Astrocyte (in vitro differentiated cells and primary cell): ENCODE measurements around the gene SH2D3A. TPM values are rescaled to one million over a fixed set of nuclear protein-coding genes. Genes with fewer than 3 reads are reported as not detected.
A peak's percentile ranks its signal among the peaks of the same experiment; 100 is the strongest.

ENCODE experiments used
- DNase-seq: peaks from one replicate; pipeline ENCODE4 v3.0.0-alpha.2; 2010; ENCODE audit warnings: low read depth
- FAIRE-seq: peaks from 2 replicates; lab custom pipeline; 2011; peaks lifted over from hg19 to GRCh38; lab: Jason Lieb, UNC
- H2AFZ ChIP-seq: 2 replicates; pipeline ENCODE4 v1.6.0; 2012; ENCODE audit warnings: low read depth, low read length, inconsistent platforms
- H3K27ac ChIP-seq: 2 replicates; pipeline ENCODE4 v1.5.1; 2011; ENCODE audit warnings: low read depth, low read length, inconsistent platforms
- H3K27me3 ChIP-seq: 2 replicates; pipeline ENCODE4 v1.6.0; 2011; ENCODE audit warnings: low read length, inconsistent platforms; ENCODE audit not compliant: insufficient read depth
- H3K36me3 ChIP-seq: 2 replicates; pipeline ENCODE4 v1.5.1; 2011; ENCODE audit warnings: low read length, inconsistent platforms; ENCODE audit not compliant: insufficient read depth
- H3K4me1 ChIP-seq: 2 replicates; pipeline ENCODE4 v1.5.1; 2011; ENCODE audit warnings: low read length, inconsistent platforms; ENCODE audit not compliant: insufficient read depth
- H3K4me2 ChIP-seq: 2 replicates; pipeline ENCODE4 v1.6.0; 2012; ENCODE audit warnings: low read length, inconsistent platforms
- H3K4me3 ChIP-seq: 2 replicates; pipeline ENCODE4 v1.5.1; 2011; ENCODE audit warnings: low read depth, mild to moderate bottlenecking, low read length, inconsistent platforms; ENCODE audit not compliant: insufficient read depth
- H3K79me2 ChIP-seq: 2 replicates; pipeline ENCODE4 v1.6.0; 2012; ENCODE audit warnings: mild to moderate bottlenecking, low read length, inconsistent platforms; ENCODE audit not compliant: insufficient read depth
- H3K9ac ChIP-seq: 2 replicates; pipeline ENCODE4 v1.6.0; 2012; ENCODE audit warnings: mild to moderate bottlenecking, low read length, inconsistent platforms
- H3K9me3 ChIP-seq: 2 replicates; pipeline ENCODE4 v1.5.1; 2012; ENCODE audit warnings: low read depth, mild to moderate bottlenecking, low read length, inconsistent platforms; ENCODE audit not compliant: insufficient read depth
- H4K20me1 ChIP-seq: 2 replicates; pipeline ENCODE4 v1.6.0; 2012; ENCODE audit warnings: low read length, inconsistent platforms; ENCODE audit not compliant: insufficient read depth
- H3K27ac Mint-ChIP-seq: one replicate; pipeline ENCODE4 v1.8.0; 2021; ENCODE audit warnings: mild to moderate bottlenecking, mixed read lengths; ENCODE audit not compliant: unreplicated experiment
- H3K27me3 Mint-ChIP-seq: one replicate; pipeline ENCODE4 v1.8.0; 2021; ENCODE audit warnings: low read depth, mixed read lengths; ENCODE audit not compliant: unreplicated experiment
- H3K36me3 Mint-ChIP-seq: one replicate; pipeline ENCODE4 v1.8.0; 2021; ENCODE audit warnings: low read depth, mixed read lengths; ENCODE audit not compliant: unreplicated experiment
- H3K4me1 Mint-ChIP-seq: one replicate; pipeline ENCODE4 v1.8.0; 2021; ENCODE audit warnings: low read depth, mixed read lengths; ENCODE audit not compliant: unreplicated experiment
- H3K4me3 Mint-ChIP-seq: one replicate; pipeline ENCODE4 v1.8.0; 2021; ENCODE audit warnings: mild to moderate bottlenecking, moderate library complexity, mixed read lengths; ENCODE audit not compliant: unreplicated experiment
- H3K9me3 Mint-ChIP-seq: one replicate; pipeline ENCODE4 v1.8.0; 2021; ENCODE audit warnings: mild to moderate bottlenecking, mixed read lengths; ENCODE audit not compliant: unreplicated experiment
- CTCF ChIP-seq: IDR thresholded peaks from 2 replicates; pipeline ENCODE4 v1.5.1; 2011; ENCODE audit warnings: low read depth, mild to moderate bottlenecking, inconsistent platforms, low read length, moderate library complexity; ENCODE audit not compliant: insufficient read depth
- EZH2 ChIP-seq: IDR thresholded peaks from 2 replicates; pipeline ENCODE4 v1.6.1; 2012; ENCODE audit warnings: mild to moderate bottlenecking, low read length, inconsistent platforms; ENCODE audit not compliant: insufficient read depth
- total RNA-seq: library from RNA; stranded (reverse); gene quantifications from 2 replicates; pipeline ENCODE4 v1.2.1, GENCODE V29; 2021

Gene SH2D3A
- total RNA-seq, 1 donor from 2014 or later: 2.6 TPM

- Histone ChIP-seq H3K9me3 (no peaks in the 10 kb centered on the region), H3K4me1 (no peaks in the 10 kb centered on the region), H3K27me3 (no peaks in the 10 kb centered on the region), H3K36me3 (no peaks in the 10 kb centered on the region), H3K9ac (no peak overlapping the region), H3K79me2 (no peaks in the 10 kb centered on the region), H3K27ac (no peak overlapping the region), H4K20me1 (no peaks in the 10 kb centered on the region), H3K4me3 (no peak overlapping the region), H3K4me2 (no peak overlapping the region), H2AFZ (no peak overlapping the region)
- FAIRE-seq (no peak), DNase-seq (no peak)
- Mint-ChIP-seq H3K27me3 (no peaks in the 10 kb centered on the region), H3K4me3 (no peak overlapping the region), H3K9me3 (no peaks in the 10 kb centered on the region), H3K27ac (no peak overlapping the region), H3K4me1 (peaks cover under 1% of the 10 kb centered on the region), H3K36me3 (no peaks in the 10 kb centered on the region)
- TF ChIP-seq CTCF (no peak), EZH2 (no peak)
Measured at GRCh38 chr19:6760606-6761005, 6.6 kb downstream of the SH2D3A start.

DNA sequence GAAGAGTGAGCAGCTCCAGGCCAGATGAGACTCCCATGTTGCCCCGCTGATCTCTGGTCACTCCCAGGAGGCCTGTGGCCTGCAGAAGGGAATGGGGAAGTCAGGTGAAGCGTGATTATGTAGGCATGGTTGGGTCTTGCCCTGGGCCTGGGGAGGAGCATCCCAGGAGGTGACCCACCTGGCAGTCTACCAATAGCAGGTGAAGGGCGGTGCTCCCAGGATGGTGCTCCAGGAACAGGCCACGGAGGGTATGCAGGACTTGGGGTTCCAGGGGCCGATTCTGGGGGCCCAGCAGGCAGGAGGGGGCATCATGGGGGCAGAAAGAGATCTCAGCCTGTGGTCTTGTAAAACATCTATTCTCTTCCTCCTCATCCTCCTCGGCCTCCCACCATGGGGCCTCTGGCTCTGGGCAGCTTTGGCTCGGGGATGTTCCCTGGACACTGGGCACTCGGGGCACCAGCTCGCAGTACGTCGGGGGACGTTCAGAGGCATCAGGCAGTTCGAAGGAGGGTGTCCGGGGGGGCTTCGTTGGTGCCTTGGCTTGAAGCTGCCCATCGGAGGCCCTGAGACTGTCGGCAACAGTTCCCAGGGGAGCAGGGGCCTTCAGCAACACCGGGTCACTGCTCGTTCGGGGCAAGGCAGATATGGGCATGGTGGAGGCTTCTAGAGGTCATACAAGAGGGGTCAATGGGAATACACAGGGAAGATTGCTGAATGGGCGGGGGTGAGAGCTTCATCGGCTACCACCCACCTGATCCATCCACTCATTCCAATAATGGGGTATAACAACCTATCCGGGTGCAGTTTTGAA is 12.4 kb downstream of the SH2D3A start:
- no peak for FAIRE-seq
- no peak overlapping the region for H2AFZ ChIP-seq

More for the DNA sequence above, 12.4 kb downstream of the SH2D3A start:
- no peaks in the 10 kb centered on the region for H3K9me3 Mint-ChIP-seq
- Histone ChIP-seq H3K4me2 (no peak overlapping the region), H3K79me2 (no peaks in the 10 kb centered on the region), H4K20me1 (no peaks in the 10 kb centered on the region), H3K4me3 (no peak overlapping the region), H3K27ac (no peak overlapping the region), H3K36me3 (peaks cover 8% of the 10 kb centered on the region), H3K27me3 (no peaks in the 10 kb centered on the region), H3K9ac (no peak overlapping the region), H3K4me1 (peaks cover 6% of the 10 kb centered on the region), H3K9me3 (no peaks in the 10 kb centered on the region)
- no peak overlapping the region for H3K4me3 Mint-ChIP-seq
- H3K36me3 Mint-ChIP-seq: peaks cover 3% of the 10 kb centered on the region
- no peaks in the 10 kb centered on the region for H3K4me1 Mint-ChIP-seq
- DNase-seq: no peak
- TF ChIP-seq CTCF (no peak), EZH2 (no peak)
- peak overlapping the region; percentile 29 for H3K27ac Mint-ChIP-seq
- H3K27me3 Mint-ChIP-seq: no peaks in the 10 kb centered on the region
